ENCODE results near the gene ASAP2.

ASAP2 gene

DNA sequence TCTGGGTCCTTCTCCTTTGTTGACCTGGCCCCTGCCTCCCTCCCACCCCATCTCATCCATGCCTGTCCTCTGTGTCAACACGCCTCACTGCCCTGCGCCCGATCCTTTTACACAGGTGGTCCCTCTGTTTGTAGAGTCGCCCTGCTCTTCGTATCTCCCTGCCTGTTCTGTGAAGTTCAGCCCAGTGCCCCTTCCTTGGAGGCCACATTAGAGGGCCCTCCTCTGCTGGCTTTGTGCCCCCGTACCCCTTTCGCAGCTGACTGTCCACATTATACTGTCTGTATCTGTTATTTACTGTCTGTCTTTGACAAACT, 25.5 kb downstream of the ASAP2 start:
- DNase-seq, result no peak

DNA sequence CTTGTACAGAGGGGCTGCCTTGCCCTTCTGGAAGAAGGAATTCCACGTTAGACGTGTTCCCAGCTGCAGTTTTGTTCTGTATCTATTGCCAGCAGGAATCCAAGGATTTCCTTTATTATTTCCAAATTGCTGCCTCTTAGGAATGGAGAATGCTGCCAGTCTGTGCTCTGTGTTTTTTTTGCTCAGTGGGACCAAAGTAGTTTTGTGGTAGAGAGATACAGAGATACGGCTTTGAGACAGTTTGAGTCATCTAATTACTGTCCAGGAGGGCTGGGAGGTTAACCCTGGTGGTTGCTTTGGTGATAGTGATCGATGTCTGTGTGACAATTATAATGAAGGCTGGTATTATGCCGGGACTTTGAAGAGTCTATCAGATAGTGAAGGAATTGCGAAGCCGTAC, 26.3 kb downstream of the ASAP2 start:
- no peak for DNase-seq

DNA sequence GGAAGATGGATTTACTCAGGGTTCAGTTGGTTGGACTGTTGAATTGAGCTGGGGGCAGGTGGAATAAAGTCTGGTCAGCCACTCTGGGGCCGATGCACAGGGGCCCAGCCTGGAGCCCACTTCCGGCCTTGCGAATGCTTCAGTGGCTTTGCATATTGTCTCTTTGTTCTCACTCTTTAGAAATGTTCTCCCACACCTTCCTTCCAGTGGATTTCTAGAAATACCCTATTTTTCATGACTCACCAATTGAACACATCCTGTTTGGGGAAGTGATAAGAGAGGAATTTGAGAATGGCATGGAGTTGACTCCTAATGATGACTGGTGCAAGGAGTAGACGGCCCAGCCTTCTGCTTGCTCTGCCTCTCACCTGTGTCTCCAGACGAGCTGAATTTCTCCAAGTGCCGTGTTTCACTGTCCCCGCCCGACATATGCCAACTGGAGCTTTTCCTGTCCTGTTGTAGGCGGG, 28.1 kb downstream of the ASAP2 start:
- no peak for DNase-seq

DNA sequence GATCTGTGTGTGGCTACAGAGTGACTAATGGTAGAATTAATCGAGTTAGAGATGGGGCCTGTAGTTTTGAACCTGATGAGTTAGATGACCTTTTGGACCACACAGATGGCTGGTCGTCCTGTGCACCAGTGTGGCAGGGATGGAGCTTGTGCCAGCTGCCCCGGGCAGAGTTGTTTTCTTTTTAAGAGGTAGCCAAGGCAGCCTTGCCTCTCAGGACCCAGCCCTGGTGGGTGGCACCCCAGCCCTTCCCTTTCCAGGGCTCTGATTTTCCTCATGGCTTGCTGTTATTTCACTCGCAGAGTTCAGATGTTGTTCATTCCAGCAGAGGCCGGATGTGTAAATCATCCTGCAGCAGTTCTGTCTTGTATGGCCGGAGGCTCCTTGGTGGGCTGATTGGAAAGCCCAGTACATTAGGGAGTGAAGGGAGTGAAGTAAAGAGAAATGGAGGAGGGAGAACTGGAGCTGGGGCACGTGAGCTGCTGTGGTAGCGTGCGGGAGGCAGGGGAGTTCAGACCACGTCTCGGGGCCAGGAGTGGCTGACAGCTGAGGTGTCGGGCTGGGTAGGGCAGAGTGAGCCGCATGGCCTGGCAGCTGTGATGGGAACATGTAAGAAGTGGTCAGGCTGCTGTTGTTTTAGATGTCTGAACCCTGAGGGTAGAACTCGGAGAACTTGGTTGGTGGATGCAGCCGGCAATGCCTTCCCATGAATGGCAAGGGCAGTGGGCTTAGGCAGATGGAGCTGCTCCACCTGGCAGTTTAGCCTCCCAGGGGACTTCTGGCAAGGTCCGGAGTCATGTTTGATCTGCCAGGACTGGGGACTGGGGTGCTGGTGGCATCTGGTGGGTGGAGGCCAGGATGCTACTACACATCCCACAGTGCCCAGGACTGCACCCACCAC, 28.8 kb downstream of the ASAP2 start:
- no peak for DNase-seq

DNA sequence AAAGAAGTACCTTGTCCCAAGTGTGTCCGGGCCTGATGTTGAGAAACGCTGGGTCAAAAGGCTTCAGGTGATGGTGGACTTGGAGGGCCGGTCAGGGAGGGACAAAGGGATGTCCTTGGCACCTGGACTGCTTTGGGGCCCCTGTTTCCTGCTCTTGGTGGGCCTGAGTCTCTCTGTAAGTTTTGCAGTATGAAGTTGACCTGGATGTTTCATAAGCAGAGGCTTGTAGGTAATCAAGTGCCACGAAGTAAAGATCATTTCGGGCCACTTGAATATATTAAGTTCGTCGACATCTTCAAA, 29.4 kb downstream of the ASAP2 start:
- DNase-seq, result no peak

DNA sequence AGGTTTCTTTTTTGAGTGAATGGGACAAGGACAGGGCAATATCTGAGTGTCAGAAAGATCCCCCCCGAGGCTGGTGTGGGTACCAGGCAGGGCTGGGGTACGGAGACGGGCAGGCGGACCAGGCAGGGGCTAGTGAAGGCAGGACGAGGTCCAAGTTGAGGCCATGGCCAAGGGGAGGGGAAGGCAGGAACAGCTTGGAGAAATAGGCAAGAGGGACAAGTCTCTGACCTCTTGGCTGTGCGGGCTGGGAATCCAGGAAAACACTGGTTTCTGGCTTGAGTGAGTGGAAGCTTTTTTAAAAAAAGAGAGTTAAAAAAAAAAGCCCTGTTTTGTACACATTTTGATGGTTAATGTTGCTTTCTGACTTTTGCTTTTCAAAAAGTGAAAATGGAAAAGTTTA, 30.3 kb downstream of the ASAP2 start:
- DNase-seq, result no peak

DNA sequence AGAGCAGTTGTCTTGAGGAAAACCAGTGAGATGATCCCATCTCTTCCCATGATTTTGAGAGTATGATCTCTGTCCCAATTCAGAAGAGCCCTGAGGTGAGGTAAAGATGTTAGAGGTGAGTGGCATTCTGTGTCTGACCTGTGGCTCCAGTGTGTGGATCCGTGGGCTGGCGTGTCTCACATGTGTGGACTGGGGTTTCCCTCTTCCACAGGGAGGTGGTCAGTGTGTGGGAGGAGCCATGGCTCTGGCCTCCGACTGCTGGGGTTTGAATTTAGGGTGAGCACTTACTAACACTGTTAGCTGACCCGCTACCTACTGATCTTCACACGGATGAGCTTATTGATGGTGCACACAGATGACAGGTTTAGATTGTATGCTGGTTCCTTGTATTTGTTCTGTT, 31.2 kb downstream of the ASAP2 start:
- DNase-seq, result no peak

DNA sequence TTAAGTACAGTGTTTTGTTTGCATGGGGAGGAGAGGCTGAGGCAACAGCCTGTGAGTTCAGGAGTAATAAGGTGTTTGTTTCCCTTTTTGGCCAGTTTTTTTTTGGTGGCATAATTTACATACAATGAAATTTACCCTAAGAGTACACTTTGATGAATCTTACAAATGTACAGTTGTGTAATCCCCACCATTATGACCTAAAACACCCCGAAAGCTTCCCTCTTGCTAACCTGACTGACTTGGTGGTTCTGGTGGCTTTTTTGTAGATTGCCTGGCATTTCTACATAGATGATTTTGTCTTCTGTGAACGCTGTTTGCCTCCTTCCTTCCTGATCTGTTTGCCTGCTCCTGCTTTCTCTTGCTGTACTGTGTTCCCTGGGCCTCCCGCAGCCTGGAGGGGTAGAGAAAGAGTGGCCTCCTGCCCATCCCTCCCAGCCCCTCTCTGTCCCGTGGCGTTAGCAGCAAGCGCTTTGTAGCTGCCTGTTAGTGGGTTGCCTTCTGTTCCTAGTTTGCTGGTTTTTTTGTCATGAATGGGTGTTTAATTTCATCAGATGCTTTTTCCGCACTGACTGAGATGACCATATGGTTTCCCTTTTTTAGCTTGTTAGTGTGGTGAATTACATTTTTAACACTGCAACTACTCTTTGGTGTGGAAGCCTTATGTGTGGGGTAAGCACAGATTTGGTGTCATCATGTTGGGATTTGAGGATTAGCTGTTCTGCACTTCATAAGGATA, 32.1 kb downstream of the ASAP2 start:
- no peak for DNase-seq

DNA sequence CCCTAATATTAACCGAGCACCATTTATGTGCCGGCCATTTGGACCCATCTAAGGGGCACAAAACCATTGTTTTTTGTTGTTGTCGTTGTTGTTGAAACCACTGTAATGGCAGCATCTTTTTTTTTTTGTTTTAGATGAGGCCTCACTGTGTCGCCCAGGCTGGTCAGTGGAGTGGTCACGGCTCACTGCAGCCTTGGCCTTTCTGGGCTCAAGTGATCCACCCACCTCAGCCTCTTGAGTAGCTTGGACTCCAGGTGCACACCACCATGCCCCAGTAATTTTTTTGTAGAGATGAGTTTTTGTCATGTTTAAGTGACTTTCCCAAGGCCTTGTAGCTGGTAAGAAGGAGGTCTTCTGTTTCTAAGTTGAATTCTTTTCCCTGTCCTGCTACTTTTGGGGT, 33.0 kb downstream of the ASAP2 start:
- DNase-seq, result no peak

DNA sequence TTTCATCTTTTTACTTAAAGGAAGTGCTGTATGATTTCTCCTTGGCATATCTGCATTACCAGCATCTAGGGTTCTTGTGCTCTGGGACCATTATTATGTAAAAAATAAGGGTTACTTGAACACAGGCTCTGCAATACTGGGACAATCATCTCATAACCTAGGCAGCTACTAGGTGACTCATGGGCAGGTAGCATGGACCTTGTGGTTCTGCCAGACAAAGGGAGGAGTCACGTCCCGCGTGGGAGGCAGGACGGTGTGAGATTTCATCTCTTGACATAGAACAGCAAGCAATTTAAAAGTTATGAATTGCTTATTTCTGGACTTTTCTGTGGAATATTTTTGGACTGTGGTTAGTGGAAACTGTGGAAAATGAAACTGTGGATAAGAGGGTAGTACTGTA, 34.1 kb downstream of the ASAP2 start:
- no peak for DNase-seq

DNA sequence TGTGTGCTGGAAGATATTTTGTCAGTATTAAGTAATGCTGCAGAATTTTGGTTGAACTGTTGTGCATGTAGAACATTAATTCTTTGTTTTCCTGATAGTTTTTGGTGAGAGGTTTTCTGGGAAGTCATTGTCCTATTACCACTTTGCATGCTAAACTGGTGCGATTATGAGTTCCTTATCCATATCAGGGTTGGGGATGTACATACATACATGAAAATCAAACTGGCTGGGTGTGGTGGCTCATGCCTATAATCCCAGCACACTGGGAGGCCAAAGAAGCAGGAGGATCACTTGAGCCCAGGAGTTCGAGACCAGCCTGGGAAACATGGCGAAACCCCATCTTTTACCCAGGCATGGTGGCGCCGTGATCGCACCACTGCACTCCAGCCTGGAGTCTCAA, 34.6 kb downstream of the ASAP2 start:
- DNase-seq, result no peak

DNA sequence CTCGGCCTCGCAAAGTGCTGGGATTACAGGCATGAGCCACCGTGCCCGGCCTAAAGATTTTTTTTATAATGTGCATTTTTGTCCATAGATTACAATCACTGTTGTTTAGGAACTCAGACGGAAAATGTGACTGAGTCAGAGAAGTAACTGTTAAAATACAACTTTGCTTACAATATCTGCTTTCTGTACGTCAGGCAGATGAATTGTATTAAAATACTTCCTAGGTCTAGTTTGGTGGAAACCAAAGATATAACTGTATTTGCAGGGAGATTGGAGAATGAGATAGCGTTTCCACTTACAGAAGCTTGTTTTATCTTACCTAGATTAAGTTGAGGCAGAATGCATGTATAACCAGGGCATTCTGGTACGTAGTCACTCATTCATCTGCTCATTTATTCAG, 36.7 kb downstream of the ASAP2 start:
- no peak for DNase-seq

DNA sequence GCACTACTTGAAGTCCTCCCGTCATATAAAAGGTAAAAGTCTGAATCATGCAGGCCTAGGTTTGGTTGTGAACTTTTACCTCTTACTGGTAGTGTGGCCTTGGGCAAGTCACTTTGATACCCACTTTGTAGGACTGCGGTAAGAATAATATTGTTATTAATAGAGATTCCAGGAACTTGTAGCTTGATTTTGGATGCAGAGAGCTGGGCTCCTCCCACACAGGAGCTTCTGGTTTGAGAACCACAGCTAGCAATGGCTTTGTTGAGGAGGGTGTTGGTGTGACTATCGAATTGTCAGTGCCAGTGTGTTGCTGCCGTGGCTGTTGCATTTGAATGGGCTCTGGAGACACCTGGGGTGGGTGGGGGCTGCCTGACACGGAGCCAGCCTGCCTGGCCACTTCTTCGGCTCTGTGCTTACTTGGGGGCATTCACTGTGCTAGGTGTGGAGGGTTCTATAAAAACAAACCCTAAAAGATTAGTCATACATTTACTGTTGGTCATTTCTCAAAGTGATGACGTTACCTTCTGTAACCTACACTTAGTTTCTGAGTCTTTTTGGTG, 38.5 kb downstream of the ASAP2 start:
- DNase-seq, result no peak

DNA sequence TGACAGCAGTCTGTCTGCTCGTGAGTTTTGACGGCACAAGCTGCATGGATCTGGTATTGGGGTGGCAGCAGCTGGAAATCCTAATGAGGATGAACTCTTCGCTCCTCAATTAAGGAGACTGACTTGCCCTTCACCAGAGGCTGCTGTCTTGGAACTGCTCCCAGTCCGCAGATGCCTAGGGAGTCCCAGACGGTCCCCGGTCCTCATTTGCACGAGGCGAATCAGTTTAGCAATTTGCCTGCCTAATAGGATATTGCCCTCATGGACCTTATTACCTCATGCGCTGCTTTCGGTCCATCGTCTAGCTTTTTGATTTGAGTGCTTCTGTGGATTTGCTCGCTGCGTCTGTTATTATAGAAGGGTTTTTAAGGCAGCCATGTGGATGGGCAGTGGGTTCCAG, 40.6 kb downstream of the ASAP2 start:
- DNase-seq, result no peak

DNA sequence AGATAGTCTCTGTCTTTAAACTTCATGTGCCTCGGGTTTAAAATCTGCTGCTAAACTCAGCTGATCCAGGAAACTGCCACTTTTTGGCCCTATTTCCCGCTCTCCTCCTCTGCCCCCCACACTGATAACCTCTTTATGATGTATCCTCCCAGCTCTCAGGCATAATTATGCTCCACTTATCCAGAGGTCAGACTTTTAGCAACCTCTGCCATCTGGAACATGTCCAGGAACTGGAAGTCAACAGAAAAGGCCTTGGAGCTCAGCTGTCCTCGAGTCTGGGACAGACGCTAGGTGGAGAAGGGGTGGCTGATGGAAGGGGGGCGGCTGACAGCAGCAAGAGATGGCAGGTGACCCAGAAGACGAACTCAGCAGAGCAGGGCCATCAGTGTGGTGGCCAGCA, 41.2 kb downstream of the ASAP2 start:
- peak; percentile 28 for DNase-seq

DNA sequence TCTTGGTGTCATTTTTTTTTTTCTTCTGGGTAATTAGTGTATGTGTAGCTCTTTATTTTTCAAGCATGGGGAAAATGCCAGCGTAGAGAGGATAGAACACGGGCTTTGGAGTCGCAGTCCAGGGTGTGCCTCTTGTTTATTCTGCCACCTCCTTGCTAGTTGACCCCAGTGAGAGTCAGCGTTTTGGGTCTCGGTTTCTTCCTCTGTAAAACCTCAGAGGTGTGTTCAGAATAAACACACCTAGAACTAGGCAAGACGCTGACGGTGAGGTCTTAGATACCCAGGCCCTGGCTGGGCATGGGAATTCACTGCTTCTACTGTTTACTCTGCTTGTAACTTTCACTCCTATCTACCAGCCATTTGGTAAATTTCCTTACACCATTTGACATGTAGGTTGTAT, 41.8 kb downstream of the ASAP2 start:
- no peak for DNase-seq

DNA sequence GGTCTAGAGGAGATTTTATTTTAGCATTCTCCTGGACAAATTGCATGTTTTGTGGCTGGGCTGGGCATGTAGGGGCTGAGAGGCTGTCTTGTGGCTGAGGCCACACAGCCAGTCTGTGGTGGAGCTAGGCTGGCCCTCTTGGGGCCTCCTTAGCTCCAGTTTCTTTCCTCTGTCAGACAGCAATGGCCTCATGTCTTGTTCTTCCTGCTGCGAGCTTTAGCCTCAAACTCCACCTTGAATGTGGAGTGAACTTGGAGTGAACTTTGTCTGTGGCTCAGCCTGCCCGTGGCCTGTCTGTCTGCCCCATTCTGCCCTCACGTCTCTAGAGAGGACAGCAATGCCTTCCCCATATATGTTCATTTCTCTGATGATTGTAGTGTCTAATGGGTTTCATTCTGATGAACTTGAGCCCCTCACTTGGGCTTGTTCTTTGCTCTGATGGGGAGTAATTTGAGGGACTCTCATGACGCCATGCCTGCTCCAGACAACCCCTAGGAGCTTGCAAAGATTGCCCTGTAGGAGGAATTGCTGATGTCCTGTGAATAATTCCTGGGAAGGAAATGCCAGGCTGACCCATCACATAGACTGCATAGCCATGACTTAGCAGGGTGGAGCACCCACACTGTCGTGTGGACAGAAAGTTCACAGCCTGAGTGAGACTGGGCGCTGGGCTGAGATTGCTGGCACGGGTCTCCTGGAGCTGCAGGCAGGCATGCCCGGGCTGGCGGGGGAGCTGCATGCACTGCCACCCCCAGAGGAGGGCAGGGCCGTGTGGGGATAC, 42.6 kb downstream of the ASAP2 start:
- DNase-seq, result no peak

DNA sequence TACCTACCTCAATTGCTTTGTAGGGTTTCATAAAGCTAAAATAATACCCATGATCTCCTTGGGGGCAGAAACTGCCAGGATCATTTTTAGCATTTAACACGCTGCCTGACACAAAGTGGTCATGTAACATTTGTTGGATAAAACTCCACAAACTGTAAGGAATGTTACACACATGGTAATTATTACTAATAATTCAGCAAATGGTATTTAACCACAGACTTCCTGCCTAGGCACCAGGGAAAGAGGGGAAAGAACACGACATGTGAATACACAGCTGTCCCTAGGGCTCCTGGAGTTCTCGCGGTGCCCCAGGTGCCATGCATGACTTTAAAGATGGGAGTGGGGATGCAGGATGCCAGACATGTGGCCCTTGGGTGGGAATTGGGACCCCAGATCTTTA, 43.5 kb downstream of the ASAP2 start:
- no peak for DNase-seq

DNA sequence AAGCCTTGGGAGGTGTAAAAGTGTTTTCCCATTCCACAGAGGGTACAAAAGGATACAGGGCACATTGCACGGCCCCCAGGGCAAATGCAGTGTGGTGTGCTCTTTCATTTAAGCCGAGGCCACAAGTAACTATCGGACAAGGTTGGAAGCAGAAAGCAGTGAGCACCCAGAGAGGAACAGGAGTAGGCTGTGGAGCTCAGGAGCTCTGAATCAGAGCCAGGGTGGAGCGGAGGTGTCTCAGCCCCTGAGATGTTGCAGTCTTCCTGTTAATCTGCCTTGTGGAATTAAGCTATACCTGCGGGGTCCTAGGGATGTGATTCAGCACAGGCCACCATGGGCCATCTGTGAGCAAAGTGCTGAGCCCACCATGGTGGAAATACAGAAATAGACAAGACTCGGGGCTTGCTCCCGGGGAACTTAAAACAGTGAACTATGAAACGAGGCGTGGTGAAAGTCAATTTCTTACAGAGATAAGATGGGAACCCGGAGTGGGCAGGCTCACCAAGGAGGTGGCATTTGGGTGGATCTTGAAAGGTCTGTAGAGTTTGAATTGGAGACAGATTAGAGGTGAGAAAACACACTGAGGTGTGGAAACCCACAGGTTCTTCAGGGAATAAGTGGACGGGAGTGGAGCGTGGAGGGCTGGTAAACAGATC, 44.0 kb downstream of the ASAP2 start:
- no peak for DNase-seq

DNA sequence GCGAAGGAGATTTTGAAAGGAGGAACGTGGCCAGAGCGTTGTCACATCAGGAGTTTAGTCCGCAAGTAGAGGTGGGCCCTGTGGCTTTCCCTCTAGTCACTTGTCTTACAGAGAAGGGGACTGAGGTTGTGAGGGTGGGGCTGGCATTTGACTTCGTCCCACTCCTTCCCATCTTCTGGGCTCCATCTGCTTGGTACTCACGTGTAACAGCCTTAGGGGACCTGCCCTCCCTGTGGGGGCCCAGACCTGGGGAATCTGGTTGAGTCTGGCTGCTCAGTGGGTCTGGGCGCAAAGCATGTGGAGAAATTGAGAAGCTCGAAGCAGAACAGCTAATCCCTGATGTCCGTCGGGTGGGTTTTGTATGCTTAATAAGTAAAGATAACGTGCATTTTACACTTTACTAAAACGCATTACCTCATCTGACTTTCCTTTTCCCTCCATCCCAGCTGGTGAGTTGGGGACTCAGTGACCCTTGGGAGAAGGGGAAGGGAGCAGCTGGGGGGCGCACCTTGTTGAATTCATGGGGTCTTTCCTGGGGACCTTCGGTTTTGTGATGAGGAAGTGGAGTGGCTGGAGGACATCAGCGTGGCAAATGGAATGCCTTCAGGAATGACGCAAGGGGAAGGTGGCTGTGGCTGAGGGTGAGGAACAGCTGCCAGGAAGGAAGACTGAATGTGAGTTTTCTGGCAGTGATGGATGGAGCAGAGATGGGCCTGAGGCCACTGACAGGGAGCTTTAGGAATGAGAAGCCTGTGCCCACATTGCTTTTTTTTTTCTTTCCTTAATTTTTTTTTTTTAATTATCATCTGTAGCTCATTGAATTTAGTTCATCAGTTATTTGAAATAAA, 44.8 kb downstream of the ASAP2 start:
- DNase-seq, result no peak

DNA sequence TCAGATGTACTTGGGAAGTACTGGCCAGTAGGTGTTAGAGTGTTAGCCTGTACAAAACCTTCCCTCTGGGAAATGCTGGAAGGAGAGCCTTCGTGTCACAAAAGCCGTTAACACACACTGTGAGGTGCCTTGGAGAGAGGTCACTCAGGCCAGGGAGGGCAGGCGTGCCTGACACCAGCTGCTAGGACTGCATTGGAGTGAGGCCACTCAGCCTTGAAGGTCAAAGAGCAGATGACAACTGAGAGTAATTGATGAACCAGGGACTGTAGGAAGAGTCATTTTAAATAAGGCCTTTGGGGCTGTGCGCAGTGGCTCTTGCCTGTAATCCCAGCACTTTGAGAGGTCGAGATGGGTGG, 45.4 kb downstream of the ASAP2 start:
- no peak for DNase-seq

DNA sequence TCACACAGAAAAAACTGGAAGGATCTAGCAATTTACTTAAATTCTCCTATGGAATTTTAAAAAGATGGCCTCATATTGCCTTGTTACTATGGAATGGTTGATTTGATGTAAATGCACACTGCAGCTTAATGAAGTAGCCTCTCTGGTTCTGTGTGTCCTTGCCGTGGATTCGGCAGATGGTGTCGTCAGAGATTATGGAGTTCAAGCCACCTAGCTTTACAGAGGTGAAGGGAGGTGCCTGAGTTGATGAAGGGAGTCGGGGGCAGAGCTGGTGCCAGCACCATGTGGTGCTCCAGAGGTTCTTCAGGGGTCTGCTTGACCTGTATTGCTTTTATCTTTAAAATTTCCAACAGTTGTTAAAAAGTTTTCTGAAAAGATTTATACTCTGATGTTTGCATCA, 48.8 kb downstream of the ASAP2 start:
- no peak for DNase-seq

Measured in NCI-H774 (cell line).